Myocyte (in vitro differentiated cells): Measurements from ENCODE around the gene CHP2. TPM values are rescaled to one million over a fixed set of nuclear protein-coding genes. Genes with fewer than 3 reads are reported as not detected.
A peak's percentile ranks its signal among the peaks of the same experiment; 100 is the strongest.

Experiments used
- DNase-seq: peaks from one replicate; pipeline ENCODE4 v3.0.0-alpha.2; 2012; ENCODE audit warnings: low read depth
- total RNA-seq: library from RNA; depleted of rRNA; stranded (reverse); fragments of >200 nt; gene quantifications from 2 replicates; pipeline ENCODE4 v1.2.3, GENCODE V29; 2014

The CHP2 gene
- total RNA-seq, 1 donor from 2014 or later = not detected

GRCh38 chr16:23803591-23804123 is 48.8 kb downstream of the CHP2 start:
- peak; percentile 12 for DNase-seq

- DNase-seq = no peak
Observed at GRCh38 chr16:23807028-23807427, 52.2 kb downstream of the CHP2 start.

Other genes starting within 250 kb of the CHP2 start
- gene GGA2, start 244.5 kb upstream of the CHP2 start, total RNA-seq = 42.5 and 52.5 TPM in 2 replicates
- 37.5 and 50.0 TPM in 2 replicates for gene EARS2, start 197.7 kb upstream of the CHP2 start, total RNA-seq
- 234 and 277 TPM in 2 replicates for gene UBFD1, start 197.3 kb upstream of the CHP2 start, total RNA-seq
- 199 and 205 TPM in 2 replicates for gene NDUFAB1, start 158.7 kb upstream of the CHP2 start, total RNA-seq
- 15.9 and 16.8 TPM in 2 replicates for gene PALB2, start 113.7 kb upstream of the CHP2 start, total RNA-seq
- gene DCTN5, start 113.6 kb upstream of the CHP2 start, total RNA-seq = 51.2 and 54.9 TPM in 2 replicates
- gene PLK1, start 76.1 kb upstream of the CHP2 start, total RNA-seq = 0.96 and 1.6 TPM in 2 replicates
- not detected in 2 replicates for gene ERN2, start 41.8 kb upstream of the CHP2 start, total RNA-seq
- gene PRKCB, start 81.0 kb downstream of the CHP2 start, total RNA-seq = not detected in 2 replicates